GM06990 (cell line): Measurements from ENCODE around the gene PHACTR3.

Source experiments
- DNase-seq: peaks from one replicate; pipeline ENCODE4 v3.0.0-alpha.2; 2011; ENCODE audit not compliant: insufficient read length; ENCODE audit errors: extremely low read depth
- H3K27me3 ChIP-seq: replicated peaks from 2 replicates; pipeline ENCODE4 v1.6.0; 2011; ENCODE audit warnings: low read length; ENCODE audit not compliant: control insufficient read depth, insufficient read depth
- H3K36me3 ChIP-seq: 2 replicates; pipeline ENCODE4 v1.5.1; 2011; ENCODE audit warnings: low read length; ENCODE audit not compliant: control insufficient read depth, insufficient read depth
- H3K4me3 ChIP-seq: replicated peaks from 2 replicates; pipeline ENCODE4 v1.5.1; 2011; ENCODE audit warnings: low read depth, mild to moderate bottlenecking, control low read depth, low read length
- CTCF ChIP-seq: IDR thresholded peaks from 2 replicates; pipeline ENCODE4 v1.5.1; 2011; ENCODE audit warnings: low read length, control low read depth, mild to moderate bottlenecking, inconsistent platforms; ENCODE audit not compliant: insufficient read depth, poor library complexity, severe bottlenecking

Gene PHACTR3

GRCh38 chr20:59750209-59750840 is 146.0 kb downstream of the PHACTR3 start:
- no peak for DNase-seq
- H3K4me3 ChIP-seq = no peak overlapping the region
- no peak for TF ChIP-seq CTCF
- no peaks in the 10 kb centered on the region for H3K36me3 ChIP-seq
- H3K27me3 ChIP-seq = no peaks in the 10 kb centered on the region

- peak; percentile 93 for TF ChIP-seq CTCF
- peak; percentile 71 for DNase-seq
- Histone ChIP-seq H3K27me3 (no peaks in the 10 kb centered on the region), H3K36me3 (no peaks in the 10 kb centered on the region), H3K4me3 (no peak overlapping the region)
These were observed 146.9 kb downstream of the PHACTR3 start for GRCh38 chr20:59751075-59751711.

DNA sequence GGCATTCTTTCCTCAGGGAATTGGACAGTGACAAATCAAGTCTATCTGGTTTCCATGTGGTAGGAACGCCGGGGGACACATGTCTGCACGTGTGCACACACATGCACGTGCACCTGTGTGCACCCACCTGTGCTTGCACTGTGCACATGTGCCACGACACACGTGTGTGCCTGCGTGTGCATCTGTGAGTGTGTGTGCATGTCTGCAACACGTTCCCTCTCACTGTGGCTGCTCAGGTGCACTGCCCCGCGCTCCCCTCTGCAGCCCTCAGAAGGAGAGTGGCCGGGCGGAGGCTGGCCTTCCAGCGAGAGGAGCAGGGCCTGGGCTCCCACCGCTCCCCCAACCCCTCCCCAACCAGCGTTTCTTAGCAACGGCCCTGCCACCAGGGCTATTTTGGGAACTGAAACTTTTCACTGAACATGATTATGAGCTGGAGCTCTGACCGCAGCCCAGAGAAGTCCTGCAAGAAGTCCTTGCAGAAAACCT is 147.8 kb downstream of the PHACTR3 start:
- Histone ChIP-seq H3K27me3 (no peaks in the 10 kb centered on the region), H3K36me3 (no peaks in the 10 kb centered on the region), H3K4me3 (peak overlapping the region; percentile 31)
- TF ChIP-seq CTCF = no peak
- DNase-seq = peak; percentile 71

DNA sequence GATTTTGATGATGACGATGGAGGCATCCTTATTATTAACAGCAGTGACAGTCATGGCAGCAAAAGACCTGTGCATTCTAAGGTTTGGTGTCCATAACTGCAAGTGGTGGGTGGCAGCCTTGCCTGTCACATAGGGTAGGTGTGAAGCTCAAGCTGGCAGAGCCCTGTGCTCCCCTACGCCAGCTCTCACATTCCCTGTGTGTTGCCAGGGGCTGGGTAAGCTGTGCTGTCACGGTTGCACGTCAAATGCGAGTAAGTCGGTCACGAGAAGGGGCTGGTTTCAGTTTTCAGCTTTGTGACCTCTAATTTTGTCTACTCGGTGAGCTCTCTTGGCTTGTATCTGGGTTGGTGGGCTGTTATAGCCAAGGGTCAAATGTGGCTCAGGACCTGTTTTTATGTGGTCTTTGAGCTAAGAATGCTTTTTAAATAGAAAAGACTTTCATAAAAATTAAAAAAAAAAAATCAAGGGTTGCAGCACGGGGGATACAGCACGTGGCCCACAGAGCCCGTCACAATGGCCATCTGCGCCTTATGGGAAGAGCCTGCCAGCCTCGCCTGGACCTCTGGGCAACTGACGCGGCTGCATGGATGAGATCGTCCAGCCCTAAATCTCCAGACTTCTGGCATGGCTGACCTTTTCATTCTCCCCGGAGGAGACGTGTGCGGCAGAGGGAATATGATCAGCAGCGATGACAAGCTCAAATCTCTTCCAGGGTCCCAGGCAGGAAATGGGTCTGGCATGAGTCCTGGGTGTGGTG is 148.5 kb downstream of the PHACTR3 start:
- no peak for TF ChIP-seq CTCF
- no peaks in the 10 kb centered on the region for H3K27me3 ChIP-seq
- H3K36me3 ChIP-seq = no peaks in the 10 kb centered on the region
- peak overlapping the region; percentile 31 for H3K4me3 ChIP-seq
- peak; percentile 25 for DNase-seq

- Histone ChIP-seq H3K36me3 (no peaks in the 10 kb centered on the region), H3K27me3 (no peaks in the 10 kb centered on the region), H3K4me3 (no peak overlapping the region)
- TF ChIP-seq CTCF = no peak
- DNase-seq = no peak
These were observed 149.5 kb downstream of the PHACTR3 start for GRCh38 chr20:59753836-59754235.
